NCI-H2196 (cell line): ENCODE data around the gene PCGF2.

Experiments used
- DNase-seq: peaks from one replicate; lab custom pipeline; 2025; ENCODE audit not compliant: unreplicated experiment; lab: John Stamatoyannopoulos, UW

Gene PCGF2

GRCh38 chr17:38704606-38705522 is 43.3 kb downstream of the PCGF2 start, which contains the start of gene MLLT6:
Gene MLLT6, plus strand, starts transcription at chr17:38705273. Its CDS starts 360 bp downstream, at chr17:38705633.
- peak; percentile 60 for DNase-seq

DNA sequence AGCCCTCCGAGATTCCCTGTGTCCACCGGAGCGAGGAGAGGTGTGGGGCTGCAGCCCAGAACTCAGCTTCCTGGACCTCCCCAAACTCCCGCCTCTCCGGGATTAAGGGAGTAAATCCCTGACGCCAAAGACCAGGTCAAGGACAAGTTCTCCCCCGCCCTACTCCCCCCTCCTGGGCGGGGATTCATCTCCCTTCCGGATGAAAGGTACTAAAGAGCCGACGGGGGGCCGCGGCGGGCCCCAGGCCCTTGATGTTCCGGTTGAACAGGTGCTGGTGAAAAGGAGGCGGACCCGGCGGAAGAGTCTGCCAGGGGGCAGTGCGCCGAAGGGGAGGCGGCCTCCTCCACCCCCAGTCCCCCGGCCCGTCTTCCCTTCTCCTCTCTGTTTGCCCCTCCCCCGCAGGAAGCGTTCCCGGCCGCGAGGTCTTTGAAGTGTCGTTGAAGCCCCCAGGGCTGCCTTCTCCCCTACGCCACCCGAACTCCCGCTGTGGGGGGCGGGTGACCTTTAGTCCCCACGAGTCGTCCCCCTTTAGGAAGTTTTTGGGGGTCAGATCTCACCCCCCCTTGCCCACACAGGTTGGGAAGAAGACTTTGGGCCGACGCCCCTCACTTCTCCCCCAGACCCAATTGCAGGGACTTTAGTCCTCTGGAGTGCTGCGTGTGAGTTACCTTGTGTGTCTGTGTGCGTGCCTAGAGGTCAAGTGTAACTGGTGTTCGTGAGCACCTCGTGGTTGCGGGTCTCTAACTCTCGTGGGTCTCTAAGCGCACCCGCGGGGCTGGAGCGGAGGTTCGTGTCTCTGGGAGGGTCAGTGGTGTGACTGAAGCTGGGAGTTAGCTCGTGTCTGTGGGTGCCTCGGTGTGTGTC is 44.2 kb downstream of the PCGF2 start:
- peak; percentile 91 for DNase-seq

- no peak for DNase-seq
Measured at GRCh38 chr17:38702916-38703741, 45.0 kb downstream of the PCGF2 start.

DNA sequence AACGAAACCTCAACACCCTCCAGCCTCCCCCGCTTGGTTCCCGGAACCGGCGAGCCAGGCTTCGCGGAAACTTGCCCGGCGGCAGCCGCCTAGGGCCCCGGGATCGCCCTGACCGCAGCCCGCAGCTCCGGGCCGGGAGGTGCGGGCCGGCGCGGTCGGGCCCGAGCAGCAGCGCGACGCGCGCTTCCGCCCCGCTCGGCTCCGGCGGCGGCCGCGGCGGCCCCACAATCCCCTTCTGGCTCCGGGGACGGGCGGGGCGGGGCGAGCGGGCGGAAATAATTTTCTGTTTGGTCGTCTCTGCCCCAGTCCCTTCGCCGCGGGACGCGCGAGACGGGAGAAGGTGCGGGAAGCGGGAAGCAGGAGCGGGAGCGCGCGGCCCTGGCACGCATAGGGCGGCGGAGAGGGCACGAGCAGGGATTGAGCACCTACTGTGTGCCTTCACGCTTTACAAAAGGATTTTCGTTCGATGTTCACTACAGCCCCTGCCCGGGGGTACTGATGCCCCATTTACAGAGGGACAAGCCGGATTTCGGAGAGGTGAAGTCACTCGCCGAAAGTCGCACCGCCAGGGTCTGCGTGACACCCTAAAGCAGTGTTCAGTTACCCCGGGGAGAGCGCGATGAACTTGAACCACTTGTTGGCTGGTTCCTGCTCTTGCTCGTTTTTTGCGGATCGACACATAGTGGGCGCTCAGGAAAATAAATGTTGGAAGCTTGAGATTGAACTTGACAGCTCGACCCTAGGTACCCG is 45.8 kb downstream of the PCGF2 start:
- DNase-seq = peak; percentile 78

GRCh38 chr17:38701504-38702165 is 46.5 kb downstream of the PCGF2 start:
- DNase-seq = peak; percentile 15

GRCh38 chr17:38698760-38699159 is 49.4 kb downstream of the PCGF2 start:
- DNase-seq = no peak

DNA sequence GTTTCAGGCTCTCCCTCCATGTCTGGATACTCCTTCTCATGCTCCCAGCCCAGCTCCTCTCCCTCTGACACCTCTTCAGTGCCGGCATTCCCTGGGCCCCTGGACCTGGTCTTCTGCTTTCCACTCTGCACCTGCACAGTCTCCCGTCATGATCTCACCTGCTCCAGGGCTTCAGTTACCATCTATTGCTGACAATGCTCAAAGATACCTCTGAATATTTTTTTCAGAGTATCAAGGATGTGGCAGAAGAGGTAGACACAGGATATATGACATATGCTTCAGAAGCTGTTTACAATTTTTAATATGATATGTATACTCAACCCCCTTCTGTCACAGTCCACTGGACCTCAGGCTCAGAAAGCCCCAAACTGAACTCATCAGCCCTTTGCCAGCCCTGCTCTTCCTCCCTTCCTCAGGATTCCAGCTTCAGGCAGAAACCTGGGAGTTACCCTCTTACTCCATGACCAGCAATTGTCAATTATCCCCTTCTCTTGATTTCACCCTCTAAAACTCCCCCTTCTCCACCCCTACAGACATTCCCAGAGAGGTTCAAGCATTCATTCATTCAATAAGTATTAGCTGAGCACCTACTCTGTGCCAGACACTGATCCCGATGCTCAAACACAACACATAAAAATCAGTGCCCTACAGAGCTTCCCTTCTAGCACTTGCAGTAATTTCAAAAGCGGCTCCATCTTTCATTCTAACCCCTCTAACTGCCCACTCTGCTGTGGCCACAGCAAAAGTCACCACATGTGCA is 50.9 kb downstream of the PCGF2 start:
- peak; percentile 14 for DNase-seq

DNA sequence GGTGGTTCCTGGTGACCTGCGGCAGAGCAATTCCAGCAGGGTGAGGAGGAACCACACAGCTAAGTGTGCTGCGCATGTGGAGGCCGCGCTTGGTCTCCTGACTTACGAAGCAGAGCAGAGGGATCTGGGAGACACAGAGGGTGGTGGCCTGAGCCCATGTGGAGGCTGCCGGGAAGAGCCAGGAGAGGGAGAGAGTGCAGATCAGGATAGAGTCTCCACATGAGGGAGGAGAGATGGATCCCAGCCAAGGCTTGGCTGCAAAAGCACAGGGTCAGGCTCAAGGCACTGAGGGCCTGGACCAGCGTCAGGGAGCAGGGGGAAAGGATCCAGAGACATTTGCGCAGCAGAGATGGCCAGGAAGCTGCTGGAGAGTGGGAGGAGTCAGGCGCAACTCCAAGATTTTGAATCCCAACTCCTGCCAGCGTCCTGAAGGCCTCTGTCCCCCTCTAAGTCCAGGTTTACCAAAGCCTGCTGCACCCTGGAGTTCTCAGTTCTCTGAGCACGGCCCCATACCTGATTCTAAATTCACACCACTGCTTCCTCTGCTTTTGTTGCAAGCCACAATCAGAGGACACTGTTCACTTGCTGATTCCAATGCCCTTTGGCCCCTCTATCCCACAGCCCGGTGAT is 54.3 kb downstream of the PCGF2 start:
- peak; percentile 59 for DNase-seq

- DNase-seq = no peak
Measured at GRCh38 chr17:38691154-38691553, 57.0 kb downstream of the PCGF2 start.

- no peak for DNase-seq
Measured at GRCh38 chr17:38690386-38690785, 57.8 kb downstream of the PCGF2 start.

DNA sequence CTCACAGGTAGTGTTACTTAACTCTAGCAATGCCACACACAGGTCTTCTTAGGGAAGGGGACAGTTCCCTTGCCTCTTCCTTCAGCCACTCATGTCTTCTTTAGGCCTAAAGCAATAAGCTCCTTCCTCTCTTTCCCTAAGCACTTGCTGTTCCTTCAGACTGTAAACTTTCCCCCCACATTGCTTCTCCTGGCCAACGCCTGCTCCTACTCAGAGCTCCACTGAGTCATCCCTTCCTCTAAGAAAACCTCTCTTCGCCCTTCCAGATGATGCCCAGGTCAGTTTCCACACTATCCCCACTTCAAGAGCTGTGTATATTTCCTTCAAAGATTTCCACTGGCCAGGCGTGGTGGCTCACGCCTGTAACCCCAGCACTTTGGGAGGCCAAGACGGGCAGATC is 60.9 kb downstream of the PCGF2 start:
- no peak for DNase-seq

DNA sequence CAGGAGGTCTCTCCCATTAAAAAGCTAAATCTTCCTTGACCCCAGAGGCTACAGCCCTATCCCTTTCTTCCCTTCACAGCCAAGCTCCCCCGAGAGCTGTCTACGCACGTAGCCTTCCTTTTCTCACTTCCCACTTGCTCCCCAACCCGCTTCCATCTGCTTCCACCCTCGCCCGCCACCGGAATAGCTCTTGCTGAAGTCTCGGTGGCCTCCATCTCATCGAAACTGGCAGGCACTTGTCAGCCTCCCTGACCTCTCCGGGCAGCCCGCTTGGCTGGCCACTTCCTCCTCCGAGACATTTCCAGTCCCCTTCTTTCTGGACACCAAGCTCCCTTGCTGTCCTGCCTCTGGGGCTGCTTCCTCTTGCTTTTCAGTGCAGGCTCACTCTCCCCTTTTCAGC is 62.6 kb downstream of the PCGF2 start:
- no peak for DNase-seq
